Bronchial epithelial cell (primary cell): ENCODE measurements around the gene TPRG1L. TPM values are rescaled to one million over a fixed set of nuclear protein-coding genes. Genes with fewer than 3 reads are reported as not detected.
A peak's percentile ranks its signal among the peaks of the same experiment; 100 is the strongest.

Source experiments
- DNase-seq: peaks from one replicate; pipeline ENCODE4 v3.0.0-alpha.2; 2010; ENCODE audit warnings: low read depth
- FAIRE-seq: peaks from 2 replicates; lab custom pipeline; 2011; peaks lifted over from hg19 to GRCh38; lab: Jason Lieb, UNC
- H3K27me3 ChIP-seq: 2 replicates; pipeline ENCODE4 v1.5.1; 2011; ENCODE audit warnings: low read length; ENCODE audit not compliant: control insufficient read depth, insufficient read depth
- H3K36me3 ChIP-seq: 2 replicates; pipeline ENCODE4 v1.5.1; 2011; ENCODE audit warnings: low read length; ENCODE audit not compliant: control insufficient read depth, insufficient read depth
- H3K4me3 ChIP-seq: 2 replicates; pipeline ENCODE4 v1.5.1; 2011; ENCODE audit warnings: mild to moderate bottlenecking, low read depth, low read length, control low read depth
- total RNA-seq: library from RNA; depleted of rRNA; stranded (reverse); fragments of >200 nt; gene quantifications from 2 replicates; pipeline ENCODE4 v1.2.1, GENCODE V29; 2014
- TF ChIP-seq, protein P1 (sequence below): IDR thresholded peaks from 2 replicates; pipeline ENCODE4 v1.5.1; 2011; ENCODE audit warnings: mild to moderate bottlenecking, moderate library complexity, low read length, control low read depth, inconsistent platforms; ENCODE audit not compliant: insufficient read depth, severe bottlenecking

TPRG1L gene
- total RNA-seq, 1 donor from 2014 or later, result 33.4 TPM

DNA sequence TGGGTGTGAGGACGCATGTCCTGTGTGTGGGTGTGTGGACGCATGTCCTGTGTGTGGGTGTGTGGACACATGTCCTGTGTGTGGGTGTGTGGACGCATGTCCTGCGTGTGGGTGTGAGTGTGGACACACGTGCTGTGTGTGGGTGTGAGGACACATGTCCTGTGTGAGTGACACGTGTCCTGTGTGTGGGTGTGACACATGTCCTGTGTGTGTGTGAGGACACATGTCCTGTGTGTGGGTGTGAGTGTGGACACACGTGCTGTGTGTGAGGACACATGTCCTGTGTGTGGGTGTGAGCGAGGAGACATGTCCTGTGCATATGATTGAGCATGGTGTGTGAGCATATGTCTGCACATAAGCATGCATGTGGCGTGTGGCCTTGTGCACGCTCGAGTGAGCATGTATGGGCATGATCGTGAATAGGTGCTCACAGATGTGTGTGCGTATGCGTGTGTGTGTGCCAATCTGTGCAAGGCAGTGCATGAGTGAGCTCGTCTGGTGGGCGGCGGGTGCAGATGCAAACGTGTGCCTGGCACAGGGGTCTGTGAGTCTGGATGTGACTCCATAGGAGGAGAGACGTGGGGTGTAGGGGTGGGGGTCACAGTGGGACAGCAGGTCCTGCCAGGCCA, 38.8 kb upstream of the TPRG1L start:
- TF ChIP-seq, protein P1, sequence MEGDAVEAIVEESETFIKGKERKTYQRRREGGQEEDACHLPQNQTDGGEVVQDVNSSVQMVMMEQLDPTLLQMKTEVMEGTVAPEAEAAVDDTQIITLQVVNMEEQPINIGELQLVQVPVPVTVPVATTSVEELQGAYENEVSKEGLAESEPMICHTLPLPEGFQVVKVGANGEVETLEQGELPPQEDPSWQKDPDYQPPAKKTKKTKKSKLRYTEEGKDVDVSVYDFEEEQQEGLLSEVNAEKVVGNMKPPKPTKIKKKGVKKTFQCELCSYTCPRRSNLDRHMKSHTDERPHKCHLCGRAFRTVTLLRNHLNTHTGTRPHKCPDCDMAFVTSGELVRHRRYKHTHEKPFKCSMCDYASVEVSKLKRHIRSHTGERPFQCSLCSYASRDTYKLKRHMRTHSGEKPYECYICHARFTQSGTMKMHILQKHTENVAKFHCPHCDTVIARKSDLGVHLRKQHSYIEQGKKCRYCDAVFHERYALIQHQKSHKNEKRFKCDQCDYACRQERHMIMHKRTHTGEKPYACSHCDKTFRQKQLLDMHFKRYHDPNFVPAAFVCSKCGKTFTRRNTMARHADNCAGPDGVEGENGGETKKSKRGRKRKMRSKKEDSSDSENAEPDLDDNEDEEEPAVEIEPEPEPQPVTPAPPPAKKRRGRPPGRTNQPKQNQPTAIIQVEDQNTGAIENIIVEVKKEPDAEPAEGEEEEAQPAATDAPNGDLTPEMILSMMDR, result no peak
- DNase-seq (no peak), FAIRE-seq (peak; percentile 81)
- H3K27me3 ChIP-seq, result no peaks in the 10 kb centered on the region
- no peaks in the 10 kb centered on the region for H3K36me3 ChIP-seq
- H3K4me3 ChIP-seq, result no peak overlapping the region

DNA sequence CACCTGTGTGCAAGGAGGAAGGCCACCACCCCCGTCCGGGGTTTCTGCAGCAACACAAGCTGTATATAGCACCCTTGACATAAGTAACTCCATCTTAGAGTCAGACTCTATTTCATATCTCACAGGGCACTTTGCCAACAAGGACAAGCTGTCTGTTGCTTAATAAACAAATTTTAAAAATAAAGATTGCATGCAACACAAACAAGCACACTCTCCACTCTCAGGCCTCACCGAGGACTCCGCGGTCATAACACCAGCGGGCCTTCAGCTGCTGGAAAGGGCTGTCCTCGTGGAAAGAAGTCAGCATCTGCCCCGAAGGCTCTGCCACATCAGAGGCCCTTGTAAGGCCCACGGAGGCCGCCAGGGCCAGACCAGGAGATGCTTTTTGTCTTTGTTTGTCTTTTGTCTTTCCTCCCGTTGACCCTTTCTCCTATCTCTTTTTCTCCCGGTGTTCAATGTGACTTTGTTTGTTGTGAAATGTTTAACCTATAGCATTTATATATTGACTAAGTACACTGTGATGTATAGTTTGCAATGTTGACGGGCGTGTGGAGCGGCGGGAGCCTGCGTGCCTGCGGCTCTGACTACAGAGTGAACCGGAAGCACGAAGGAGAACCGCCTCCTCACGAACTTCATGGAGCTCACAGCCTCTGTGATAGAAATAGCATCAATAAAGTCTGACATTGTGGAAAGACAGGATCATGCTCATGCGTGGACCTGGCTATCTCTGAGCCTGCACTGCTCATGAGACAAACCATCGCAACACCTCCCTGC, 37.6 kb upstream of the TPRG1L start:
- DNase-seq, result peak; percentile 79
- Histone ChIP-seq H3K27me3 (no peaks in the 10 kb centered on the region), H3K36me3 (no peaks in the 10 kb centered on the region), H3K4me3 (no peak overlapping the region)
- TF ChIP-seq, protein P1, result no peak
- no peak for FAIRE-seq

DNA sequence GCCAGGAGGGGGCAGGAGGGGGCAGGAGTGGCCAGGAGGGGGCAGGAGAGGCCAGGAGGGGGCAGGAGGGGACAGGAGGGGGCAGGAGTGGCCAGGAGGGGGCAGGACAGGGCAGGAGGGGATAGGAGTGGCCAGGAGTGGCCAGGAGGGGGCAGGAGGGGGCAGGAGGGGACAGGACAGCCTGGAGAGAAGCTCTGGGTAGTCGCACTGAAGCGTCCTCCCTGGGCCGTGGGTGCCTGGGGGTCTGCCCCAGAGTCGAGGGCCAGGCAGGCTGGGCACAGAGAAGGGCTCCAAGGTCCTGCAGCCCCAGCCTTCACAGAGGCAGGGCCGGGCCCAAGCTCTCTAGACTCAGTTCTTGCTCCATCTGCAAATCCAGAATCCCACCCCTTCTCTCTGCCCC, 36.4 kb upstream of the TPRG1L start:
- FAIRE-seq (no peak), DNase-seq (no peak)
- Histone ChIP-seq H3K4me3 (no peak overlapping the region), H3K36me3 (no peaks in the 10 kb centered on the region), H3K27me3 (no peaks in the 10 kb centered on the region)
- TF ChIP-seq, protein P1, result no peak

GRCh38 chr1:3590139-3590763, 34.6 kb upstream of the TPRG1L start:
- no peak for FAIRE-seq
- DNase-seq, result no peak
- H3K27me3 ChIP-seq, result no peaks in the 10 kb centered on the region
- TF ChIP-seq, protein P1, result no peak
- no peak overlapping the region for H3K4me3 ChIP-seq
- no peaks in the 10 kb centered on the region for H3K36me3 ChIP-seq

GRCh38 chr1:3590951-3591865, 33.6 kb upstream of the TPRG1L start:
- TF ChIP-seq, protein P1, result no peak
- FAIRE-seq (no peak), DNase-seq (no peak)
- no peaks in the 10 kb centered on the region for H3K36me3 ChIP-seq
- no peak overlapping the region for H3K4me3 ChIP-seq
- H3K27me3 ChIP-seq, result no peaks in the 10 kb centered on the region
